SK-N-SH treated with all-trans-retinoic acid at 6 μM for 48 hours (cell line): ENCODE measurements around the gene HECTD1.

ENCODE experiments used
- CSRNP3 ChIP-seq: fragments of 250-450 bp; sonication (Bioruptor Pico); IDR thresholded peaks from 2 replicates; pipeline ENCODE4 v1.5.1; 2021; ENCODE audit warnings: mild to moderate bottlenecking, moderate library complexity
- ESRRG ChIP-seq: fragments of 250-450 bp; sonication (Bioruptor Pico); IDR thresholded peaks from 2 replicates; pipeline ENCODE4 v1.6.1; 2021; ENCODE audit warnings: mild to moderate bottlenecking
- GLIS3 ChIP-seq: fragments of 250-450 bp; sonication (Bioruptor Pico); IDR thresholded peaks from 2 replicates; pipeline ENCODE4 v1.5.0; 2020; ENCODE audit warnings: mild to moderate bottlenecking, moderate library complexity
- ISL1 ChIP-seq: fragments of 250-450 bp; sonication (Bioruptor Pico); IDR thresholded peaks from 2 replicates; pipeline ENCODE4 v2.1.2; 2022; ENCODE audit warnings: mild to moderate bottlenecking, moderate library complexity
- PATZ1 ChIP-seq: fragments of 250-450 bp; sonication (Bioruptor Pico); IDR thresholded peaks from 2 replicates; pipeline ENCODE4 v1.8.0; 2020; ENCODE audit warnings: mild to moderate bottlenecking, moderate library complexity, borderline replicate concordance
- PPARA ChIP-seq: fragments of 250-450 bp; sonication (Bioruptor Pico); IDR thresholded peaks from 2 replicates; pipeline ENCODE4 v1.5.0; 2020; ENCODE audit warnings: mild to moderate bottlenecking, borderline replicate concordance
- SNAI2 ChIP-seq: fragments of 250-450 bp; sonication (Bioruptor Pico); IDR thresholded peaks from 2 replicates; pipeline ENCODE4 v1.5.0; 2020; ENCODE audit warnings: mild to moderate bottlenecking, moderate library complexity
- TCF4 ChIP-seq: fragments of 250-450 bp; sonication (Bioruptor Pico); IDR thresholded peaks from 2 replicates; pipeline ENCODE4 v1.8.0; 2021; ENCODE audit warnings: mild to moderate bottlenecking, moderate library complexity, borderline replicate concordance
- ZFP3 ChIP-seq: fragments of 250-450 bp; sonication (Bioruptor Pico); IDR thresholded peaks from 2 replicates; pipeline ENCODE4 v1.5.0; 2020; ENCODE audit warnings: mild to moderate bottlenecking, moderate library complexity
- ZFP30 ChIP-seq: fragments of 450-650 bp; formaldehyde crosslinking; IDR thresholded peaks from 2 replicates; pipeline ENCODE4 v1.5.0; 2022; ENCODE audit warnings: mild to moderate bottlenecking, moderate library complexity
- TF ChIP-seq, protein P1 (sequence below): fragments of 250-450 bp; sonication (Bioruptor Pico); IDR thresholded peaks from 2 replicates; pipeline ENCODE4 v1.5.0; 2020; ENCODE audit warnings: mild to moderate bottlenecking, moderate library complexity
- TF ChIP-seq, protein P2 (sequence below): fragments of 250-450 bp; sonication (Bioruptor Pico); IDR thresholded peaks from 2 replicates; pipeline ENCODE4 v1.5.1; 2020; ENCODE audit warnings: low read depth, mild to moderate bottlenecking, moderate library complexity

DNA sequence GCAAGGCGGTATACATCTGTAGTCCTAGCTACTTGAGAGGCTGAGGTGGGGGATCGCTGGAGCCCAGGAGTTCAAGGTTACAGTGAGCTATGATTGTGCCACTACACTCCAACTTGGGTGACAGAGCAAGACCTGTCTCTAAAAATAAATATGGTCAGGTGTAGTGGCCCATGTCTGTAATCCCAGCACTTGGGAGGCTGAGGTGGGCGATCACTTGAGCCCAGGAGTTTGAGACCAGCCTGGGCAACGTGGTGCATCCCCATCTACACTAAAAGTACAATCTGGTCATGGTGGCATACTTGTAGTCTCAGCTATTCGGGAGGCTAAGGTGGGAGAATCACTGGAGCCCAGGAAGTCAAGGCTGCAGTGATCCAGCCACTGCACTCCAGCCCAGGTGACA lies 40.6 kb downstream of the HECTD1 start:
- TF ChIP-seq ZFP3 (CRISPR knock-in tag) = no peak
- no peak for TF ChIP-seq ISL1 (CRISPR knock-in tag)
- TF ChIP-seq, protein P1, sequence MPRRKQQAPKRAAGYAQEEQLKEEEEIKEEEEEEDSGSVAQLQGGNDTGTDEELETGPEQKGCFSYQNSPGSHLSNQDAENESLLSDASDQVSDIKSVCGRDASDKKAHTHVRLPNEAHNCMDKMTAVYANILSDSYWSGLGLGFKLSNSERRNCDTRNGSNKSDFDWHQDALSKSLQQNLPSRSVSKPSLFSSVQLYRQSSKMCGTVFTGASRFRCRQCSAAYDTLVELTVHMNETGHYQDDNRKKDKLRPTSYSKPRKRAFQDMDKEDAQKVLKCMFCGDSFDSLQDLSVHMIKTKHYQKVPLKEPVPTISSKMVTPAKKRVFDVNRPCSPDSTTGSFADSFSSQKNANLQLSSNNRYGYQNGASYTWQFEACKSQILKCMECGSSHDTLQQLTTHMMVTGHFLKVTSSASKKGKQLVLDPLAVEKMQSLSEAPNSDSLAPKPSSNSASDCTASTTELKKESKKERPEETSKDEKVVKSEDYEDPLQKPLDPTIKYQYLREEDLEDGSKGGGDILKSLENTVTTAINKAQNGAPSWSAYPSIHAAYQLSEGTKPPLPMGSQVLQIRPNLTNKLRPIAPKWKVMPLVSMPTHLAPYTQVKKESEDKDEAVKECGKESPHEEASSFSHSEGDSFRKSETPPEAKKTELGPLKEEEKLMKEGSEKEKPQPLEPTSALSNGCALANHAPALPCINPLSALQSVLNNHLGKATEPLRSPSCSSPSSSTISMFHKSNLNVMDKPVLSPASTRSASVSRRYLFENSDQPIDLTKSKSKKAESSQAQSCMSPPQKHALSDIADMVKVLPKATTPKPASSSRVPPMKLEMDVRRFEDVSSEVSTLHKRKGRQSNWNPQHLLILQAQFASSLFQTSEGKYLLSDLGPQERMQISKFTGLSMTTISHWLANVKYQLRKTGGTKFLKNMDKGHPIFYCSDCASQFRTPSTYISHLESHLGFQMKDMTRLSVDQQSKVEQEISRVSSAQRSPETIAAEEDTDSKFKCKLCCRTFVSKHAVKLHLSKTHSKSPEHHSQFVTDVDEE (CRISPR knock-in tag) = no peak
- TF ChIP-seq, protein P2, sequence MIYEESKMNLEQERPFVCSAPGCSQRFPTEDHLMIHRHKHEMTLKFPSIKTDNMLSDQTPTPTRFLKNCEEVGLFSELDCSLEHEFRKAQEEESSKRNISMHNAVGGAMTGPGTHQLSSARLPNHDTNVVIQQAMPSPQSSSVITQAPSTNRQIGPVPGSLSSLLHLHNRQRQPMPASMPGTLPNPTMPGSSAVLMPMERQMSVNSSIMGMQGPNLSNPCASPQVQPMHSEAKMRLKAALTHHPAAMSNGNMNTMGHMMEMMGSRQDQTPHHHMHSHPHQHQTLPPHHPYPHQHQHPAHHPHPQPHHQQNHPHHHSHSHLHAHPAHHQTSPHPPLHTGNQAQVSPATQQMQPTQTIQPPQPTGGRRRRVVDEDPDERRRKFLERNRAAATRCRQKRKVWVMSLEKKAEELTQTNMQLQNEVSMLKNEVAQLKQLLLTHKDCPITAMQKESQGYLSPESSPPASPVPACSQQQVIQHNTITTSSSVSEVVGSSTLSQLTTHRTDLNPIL (CRISPR knock-in tag) = no peak
- TF ChIP-seq SNAI2 (CRISPR knock-in tag) = no peak
- no peak for TF ChIP-seq TCF4
- no peak for TF ChIP-seq ZFP30 (CRISPR knock-in tag)
- TF ChIP-seq CSRNP3 = no peak
- no peak for TF ChIP-seq GLIS3
- TF ChIP-seq PATZ1 = no peak
- no peak for TF ChIP-seq ESRRG (CRISPR knock-in tag)
- no peak for TF ChIP-seq PPARA (CRISPR knock-in tag)
